Colonic mucosa (tissue), 4 donors: ENCODE results near the gene C3orf52. TPM values are rescaled to one million over a fixed set of nuclear protein-coding genes. Genes with fewer than 3 reads are reported as not detected.

Experiments
- DNase-seq: peaks from one replicate; pipeline ENCODE4 v3.0.0-alpha.2; 2020
- H3K27ac ChIP-seq: fragments of 200-600 bp; one replicate; pipeline ENCODE4 v1.8.0; 2021
- H3K27me3 ChIP-seq: fragments of 200-600 bp; one replicate; pipeline ENCODE4 v1.8.0; 2021
- H3K36me3 ChIP-seq: fragments of 200-600 bp; one replicate; pipeline ENCODE4 v1.8.0; 2021
- H3K4me1 ChIP-seq: fragments of 200-600 bp; one replicate; pipeline ENCODE4 v1.8.0; 2021; ENCODE audit warnings: mild to moderate bottlenecking
- H3K4me3 ChIP-seq: fragments of 200-600 bp; one replicate; pipeline ENCODE4 v1.8.0; 2021
- H3K9ac ChIP-seq, 2 donors: one replicate each; pipeline ENCODE4 v1.7.0; 2013; ENCODE audit warnings: control low read depth in 2 of 2, low read depth in 2 of 2, low read length in 2 of 2
- H3K9me3 ChIP-seq: fragments of 200-600 bp; one replicate; pipeline ENCODE4 v1.8.0; 2021
- intact Hi-C: fragments of 100-400 bp; cut with DNase I; formaldehyde crosslinking; loops from one replicate; pipeline ENCODE4 v1.14.1; 2022
- total RNA-seq, 2 donors: library from RNA; stranded (reverse); fragmentation: NEBNext Ultra II Directional in 1 of 2; extraction: Animal tissue kit (Norgen Biotek cat#: 25700) in 1 of 2; gene quantifications; one replicate each; pipeline ENCODE4 v1.2.1, GENCODE V29; 2021
- TF ChIP-seq, protein P1 (sequence below): fragments of 200-600 bp; IDR thresholded peaks from one replicate; pipeline ENCODE4 v1.8.0; 2022; ENCODE audit warnings: antibody characterized with exemption, mild to moderate bottlenecking
- donor health status: healthy.
- donor health status: DM: no; HTN: no; CAD: no.
- donor health status: DM: no; HTN: no; CAD: no.

C3orf52 gene
- total RNA-seq, 2 donors from 2014 or later = 25.1 to 39.3 TPM

DNA sequence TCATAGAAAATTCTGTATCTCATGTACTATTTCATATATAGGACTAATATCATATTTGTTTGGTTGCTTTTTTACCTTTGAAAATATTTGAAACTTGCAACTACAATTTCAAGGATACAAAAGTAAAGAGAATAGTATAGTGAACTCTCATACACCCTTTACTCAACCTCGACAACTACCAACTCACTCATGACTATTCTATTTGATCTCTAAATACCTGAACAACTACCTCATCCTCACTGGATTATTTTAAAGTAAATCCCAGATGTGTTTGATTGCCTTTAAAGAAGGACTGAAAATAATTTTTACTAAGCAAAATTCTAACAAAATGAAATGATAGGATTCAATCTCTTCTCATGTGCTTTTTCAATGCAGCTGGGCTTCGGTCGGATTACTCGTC, 39.6 kb upstream of the C3orf52 start:
- H3K4me3 ChIP-seq = no peak overlapping the region
- no peaks in the 10 kb centered on the region for H3K27me3 ChIP-seq
- intact Hi-C loops = no loop called here
- no peaks in the 10 kb centered on the region for H3K9me3 ChIP-seq
- TF ChIP-seq, protein P1, sequence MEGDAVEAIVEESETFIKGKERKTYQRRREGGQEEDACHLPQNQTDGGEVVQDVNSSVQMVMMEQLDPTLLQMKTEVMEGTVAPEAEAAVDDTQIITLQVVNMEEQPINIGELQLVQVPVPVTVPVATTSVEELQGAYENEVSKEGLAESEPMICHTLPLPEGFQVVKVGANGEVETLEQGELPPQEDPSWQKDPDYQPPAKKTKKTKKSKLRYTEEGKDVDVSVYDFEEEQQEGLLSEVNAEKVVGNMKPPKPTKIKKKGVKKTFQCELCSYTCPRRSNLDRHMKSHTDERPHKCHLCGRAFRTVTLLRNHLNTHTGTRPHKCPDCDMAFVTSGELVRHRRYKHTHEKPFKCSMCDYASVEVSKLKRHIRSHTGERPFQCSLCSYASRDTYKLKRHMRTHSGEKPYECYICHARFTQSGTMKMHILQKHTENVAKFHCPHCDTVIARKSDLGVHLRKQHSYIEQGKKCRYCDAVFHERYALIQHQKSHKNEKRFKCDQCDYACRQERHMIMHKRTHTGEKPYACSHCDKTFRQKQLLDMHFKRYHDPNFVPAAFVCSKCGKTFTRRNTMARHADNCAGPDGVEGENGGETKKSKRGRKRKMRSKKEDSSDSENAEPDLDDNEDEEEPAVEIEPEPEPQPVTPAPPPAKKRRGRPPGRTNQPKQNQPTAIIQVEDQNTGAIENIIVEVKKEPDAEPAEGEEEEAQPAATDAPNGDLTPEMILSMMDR = no peak
- H3K4me1 ChIP-seq = no peaks in the 10 kb centered on the region
- DNase-seq = no peak
- no peak overlapping the region for H3K27ac ChIP-seq
- no peak overlapping the region for H3K9ac ChIP-seq
- H3K36me3 ChIP-seq = no peaks in the 10 kb centered on the region

DNA sequence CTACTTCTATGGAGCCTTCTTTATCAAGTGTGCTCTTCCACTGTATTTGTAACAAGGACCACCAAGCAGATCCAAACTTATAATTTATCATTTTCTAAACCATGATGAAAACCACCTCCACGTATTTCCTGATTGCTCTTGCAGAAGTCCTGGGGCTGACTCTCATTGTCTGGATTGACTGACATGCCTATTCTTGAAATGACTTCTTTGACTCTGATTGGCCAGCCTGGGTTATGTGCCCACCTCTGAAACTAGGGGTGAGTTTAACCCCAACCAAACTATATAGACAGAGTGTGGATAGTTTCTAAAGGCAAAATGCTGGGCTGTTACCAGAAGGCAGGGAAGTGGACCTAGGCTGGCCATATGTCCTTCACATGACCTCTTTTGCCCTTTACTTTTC, 38.9 kb upstream of the C3orf52 start:
- H3K9ac ChIP-seq = no peak overlapping the region
- no peak overlapping the region for H3K27ac ChIP-seq
- H3K4me3 ChIP-seq = no peak overlapping the region
- no peaks in the 10 kb centered on the region for H3K9me3 ChIP-seq
- no peaks in the 10 kb centered on the region for H3K36me3 ChIP-seq
- TF ChIP-seq, protein P1 = no peak
- intact Hi-C loops = no loop called here
- no peaks in the 10 kb centered on the region for H3K4me1 ChIP-seq
- H3K27me3 ChIP-seq = no peaks in the 10 kb centered on the region
- no peak for DNase-seq

DNA sequence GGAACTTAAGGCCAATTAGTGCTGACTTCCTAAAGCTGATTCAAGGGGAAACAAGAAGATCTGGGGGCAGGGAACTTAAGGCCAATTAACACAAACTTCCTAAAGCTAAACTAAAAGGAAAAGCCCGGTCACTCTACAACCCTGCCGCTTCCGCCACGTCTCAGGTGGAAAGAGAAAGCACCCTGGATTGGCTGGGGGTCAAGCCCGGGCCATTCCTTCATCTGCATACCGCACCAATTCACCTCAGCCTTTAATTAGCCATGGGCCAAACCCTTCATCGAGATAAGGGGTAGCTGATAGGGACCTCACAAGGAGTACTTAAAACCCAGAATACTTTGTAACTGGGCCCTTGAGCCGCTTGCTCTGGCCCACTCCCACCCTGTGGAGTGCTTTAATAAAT, 37.3 kb upstream of the C3orf52 start:
- DNase-seq = no peak
- Histone ChIP-seq H3K9me3 (no peaks in the 10 kb centered on the region), H3K27ac (no peak overlapping the region), H3K4me1 (no peaks in the 10 kb centered on the region), H3K9ac (no peak overlapping the region), H3K4me3 (no peak overlapping the region), H3K36me3 (no peaks in the 10 kb centered on the region), H3K27me3 (no peaks in the 10 kb centered on the region)
- intact Hi-C loops = no loop called here
- TF ChIP-seq, protein P1 = no peak

DNA sequence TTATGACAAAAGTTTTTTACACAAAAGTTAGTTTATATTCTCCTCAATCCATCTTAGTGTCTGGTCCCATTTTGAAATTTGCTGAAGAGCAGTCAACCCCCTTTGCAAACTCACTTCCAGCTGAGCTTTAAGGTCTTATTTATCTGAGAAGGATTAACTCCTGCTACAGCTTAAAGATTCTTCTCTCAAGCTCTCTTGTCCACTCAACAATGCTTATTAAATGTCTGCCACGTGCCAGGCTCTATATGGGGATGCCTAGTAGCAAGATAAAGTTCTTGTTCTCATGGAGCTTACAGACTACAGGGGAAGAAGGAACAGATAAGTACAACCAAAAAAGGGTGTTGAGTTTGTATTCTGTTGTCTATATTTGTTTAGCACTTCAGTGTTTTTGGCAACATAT, 33.0 kb upstream of the C3orf52 start:
- TF ChIP-seq, protein P1 = no peak
- H3K4me1 ChIP-seq = no peaks in the 10 kb centered on the region

DNA sequence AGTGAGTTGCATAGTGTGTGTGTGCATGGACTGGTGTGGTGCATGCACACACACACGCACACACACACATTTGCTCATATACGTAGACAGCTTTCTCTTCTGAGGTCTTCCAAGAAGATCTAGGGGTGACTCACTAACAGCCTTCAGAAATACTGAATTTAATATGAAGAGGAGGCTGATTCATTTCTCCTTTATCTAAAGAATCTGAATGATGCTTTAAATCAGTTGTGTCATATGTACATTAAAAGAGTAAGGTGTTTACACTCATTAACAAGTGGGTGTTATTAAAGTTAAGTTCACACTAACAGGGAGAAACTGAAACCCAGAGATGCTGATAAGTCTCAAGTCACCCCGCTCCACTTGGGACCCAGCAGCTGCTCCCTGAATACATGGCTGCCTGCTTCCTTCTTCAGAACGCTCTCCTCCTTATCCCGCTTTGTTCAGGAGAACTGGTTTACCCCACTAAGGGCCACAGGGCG, 29.7 kb upstream of the C3orf52 start:
- TF ChIP-seq, protein P1 = no peak
- no peaks in the 10 kb centered on the region for H3K9me3 ChIP-seq
- no peaks in the 10 kb centered on the region for H3K36me3 ChIP-seq
- H3K4me1 ChIP-seq = no peaks in the 10 kb centered on the region
- no peak overlapping the region for H3K9ac ChIP-seq
- no peaks in the 10 kb centered on the region for H3K27me3 ChIP-seq
- H3K4me3 ChIP-seq = no peak overlapping the region
- no peak for DNase-seq
- intact Hi-C loops = no loop called here
- H3K27ac ChIP-seq = no peak overlapping the region

More for the DNA sequence above, 33.0 kb upstream of the C3orf52 start:
- H3K9ac ChIP-seq = no peak overlapping the region
- no peaks in the 10 kb centered on the region for H3K9me3 ChIP-seq
- intact Hi-C loops = no loop called here
- H3K27ac ChIP-seq = no peak overlapping the region
- H3K36me3 ChIP-seq = no peaks in the 10 kb centered on the region
- H3K27me3 ChIP-seq = no peaks in the 10 kb centered on the region
- DNase-seq = no peak
- H3K4me3 ChIP-seq = no peak overlapping the region

DNA sequence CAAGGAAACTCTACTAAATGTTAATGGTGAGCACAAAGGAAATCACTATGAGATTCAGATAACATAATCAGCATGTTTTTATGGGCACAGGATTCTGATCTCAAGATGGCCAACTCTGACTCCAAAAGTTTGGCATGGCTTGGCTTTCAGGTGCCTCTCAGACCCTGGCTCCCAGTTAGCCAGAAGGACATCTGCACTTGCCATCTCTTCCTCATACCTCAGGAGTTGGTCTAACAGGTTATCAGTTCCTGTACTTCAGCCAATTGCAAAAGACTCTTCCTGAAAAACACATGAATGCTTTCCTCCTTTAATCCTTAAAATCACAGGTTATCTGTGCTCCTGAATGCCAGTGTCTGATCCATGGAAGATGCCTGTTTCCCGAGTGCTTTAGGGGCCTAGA, 26.7 kb upstream of the C3orf52 start:
- H3K36me3 ChIP-seq = no peaks in the 10 kb centered on the region
- intact Hi-C loops = no loop called here
- H3K4me3 ChIP-seq = no peak overlapping the region
- TF ChIP-seq, protein P1 = no peak
- H3K9me3 ChIP-seq = no peaks in the 10 kb centered on the region
- no peak overlapping the region for H3K27ac ChIP-seq
- no peaks in the 10 kb centered on the region for H3K27me3 ChIP-seq
- H3K4me1 ChIP-seq = no peaks in the 10 kb centered on the region
- no peak for DNase-seq
- H3K9ac ChIP-seq = no peak overlapping the region
